ENCODE measurements around the gene TRMT2A.

The TRMT2A gene

GRCh38 chr22:20062043-20062765, 54.8 kb downstream of the TRMT2A start:
- DNase-seq (ENCODE audit: low read depth) = no peak

Measured in fibroblast of the conjunctiva (primary cell).